ENCODE data around the gene PIRT. TPM values are rescaled to one million over a fixed set of nuclear protein-coding genes. Genes with fewer than 3 reads are reported as not detected.
A peak's percentile ranks its signal among the peaks of the same experiment; 100 is the strongest.

PIRT gene
- total RNA-seq, 4 donors from 2014 or later = not detected

DNA sequence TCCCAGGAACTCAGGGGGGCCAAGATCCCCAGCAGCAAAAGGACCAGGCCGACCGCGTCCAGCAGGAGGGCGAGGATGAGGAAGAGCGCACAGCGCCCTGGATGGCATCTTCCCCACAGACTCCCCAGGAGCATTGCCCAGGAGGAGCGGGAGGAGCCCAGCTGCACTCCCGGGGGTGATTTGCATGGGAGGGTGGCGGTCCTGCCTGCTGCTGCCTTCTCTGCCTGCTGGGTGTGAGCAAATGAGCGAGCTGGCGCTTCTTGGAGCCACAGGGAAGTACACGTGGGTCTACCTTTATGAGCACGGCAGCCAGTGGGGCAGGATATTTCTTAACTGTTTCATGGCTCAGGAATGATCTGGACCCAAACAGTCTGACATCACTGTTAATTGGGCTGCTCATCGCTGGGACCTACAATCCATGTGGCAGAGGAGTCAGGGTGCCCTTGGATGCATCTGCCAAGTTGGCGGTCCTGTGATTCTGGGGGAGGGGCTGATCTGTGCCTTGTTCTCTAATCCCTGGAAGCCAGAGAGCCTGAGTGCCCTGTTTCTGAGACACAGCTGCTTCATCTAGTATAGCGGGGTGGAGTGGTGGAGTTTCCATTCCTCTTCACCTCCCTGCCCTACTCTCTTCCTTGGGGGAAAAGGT lies 33.9 kb downstream of the PIRT start, which contains the start of gene TMEM238L:
TSS of gene TMEM238L (minus strand) at position 270 of the 646 bp plus-strand sequence. CDS start at position 134, 136 bp downstream.
- no peaks in the 10 kb centered on the region for H3K9me3 ChIP-seq
- H3K27me3 ChIP-seq = no peaks in the 10 kb centered on the region
- TF ChIP-seq, protein P1, sequence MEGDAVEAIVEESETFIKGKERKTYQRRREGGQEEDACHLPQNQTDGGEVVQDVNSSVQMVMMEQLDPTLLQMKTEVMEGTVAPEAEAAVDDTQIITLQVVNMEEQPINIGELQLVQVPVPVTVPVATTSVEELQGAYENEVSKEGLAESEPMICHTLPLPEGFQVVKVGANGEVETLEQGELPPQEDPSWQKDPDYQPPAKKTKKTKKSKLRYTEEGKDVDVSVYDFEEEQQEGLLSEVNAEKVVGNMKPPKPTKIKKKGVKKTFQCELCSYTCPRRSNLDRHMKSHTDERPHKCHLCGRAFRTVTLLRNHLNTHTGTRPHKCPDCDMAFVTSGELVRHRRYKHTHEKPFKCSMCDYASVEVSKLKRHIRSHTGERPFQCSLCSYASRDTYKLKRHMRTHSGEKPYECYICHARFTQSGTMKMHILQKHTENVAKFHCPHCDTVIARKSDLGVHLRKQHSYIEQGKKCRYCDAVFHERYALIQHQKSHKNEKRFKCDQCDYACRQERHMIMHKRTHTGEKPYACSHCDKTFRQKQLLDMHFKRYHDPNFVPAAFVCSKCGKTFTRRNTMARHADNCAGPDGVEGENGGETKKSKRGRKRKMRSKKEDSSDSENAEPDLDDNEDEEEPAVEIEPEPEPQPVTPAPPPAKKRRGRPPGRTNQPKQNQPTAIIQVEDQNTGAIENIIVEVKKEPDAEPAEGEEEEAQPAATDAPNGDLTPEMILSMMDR (IDR thresholded peaks at IDR 0.05) = no peak
- no peak for TF ChIP-seq POLR2A (IDR thresholded peaks at IDR 0.05)
- no peak for TF ChIP-seq EP300 (IDR thresholded peaks at IDR 0.05)
- no peaks in the 10 kb centered on the region for H3K36me3 ChIP-seq
- DNase-seq (ENCODE audit: low spot score in 2 of 2) = no peak
- H3K4me1 ChIP-seq = peaks cover 0 to 8% (median 2%) of the 10 kb centered on the region in 4 donors
- WGBS, 2 donors = 74 to 76% methylated on average over 14 to 16 of the region's 16 CpGs
- peak within 1 kb of the TSS in 1 of 4 donors; percentile 56 for H3K27ac ChIP-seq
- peak within 1 kb of the TSS in 1 of 4 donors; percentile 9 for H3K4me3 ChIP-seq

DNA sequence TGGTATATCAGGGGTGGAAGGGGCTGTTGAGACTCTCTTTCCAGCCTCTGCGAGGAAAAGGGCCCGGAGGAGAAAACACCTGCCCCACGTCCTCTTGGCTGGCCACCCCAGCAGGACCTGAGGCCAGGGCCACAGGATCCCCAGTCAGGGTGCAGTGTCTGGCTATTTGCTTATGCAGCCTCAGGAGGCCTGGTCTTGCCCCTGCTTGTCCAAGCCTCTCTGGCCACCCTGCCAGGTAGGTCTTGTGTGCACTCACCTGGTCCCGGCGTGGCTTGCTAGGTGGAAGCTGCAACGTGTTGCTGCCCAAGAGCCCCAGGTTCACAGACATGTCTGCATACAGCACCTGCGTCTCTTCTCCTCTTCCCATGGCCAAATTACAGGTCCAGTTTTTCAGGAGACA lies 34.5 kb downstream of the PIRT start:
- Histone ChIP-seq H3K27me3 (no peaks in the 10 kb centered on the region), H3K9me3 (no peaks in the 10 kb centered on the region), H3K4me1 (peaks cover 0 to 14% (median 4%) of the 10 kb centered on the region in 4 donors), H3K36me3 (no peaks in the 10 kb centered on the region), H3K4me3 (peak overlapping the region in 1 of 4 donors; percentile 9), H3K27ac (peak overlapping the region in 1 of 4 donors; percentile 56)
- WGBS, 2 donors = 89 to 94% methylated on average over 5 to 7 of the region's 7 CpGs
- DNase-seq (ENCODE audit: low spot score in 2 of 2) = no peak
- TF ChIP-seq EP300 (IDR thresholded peaks at IDR 0.05) (no peak), POLR2A (IDR thresholded peaks at IDR 0.05) (no peak)
- TF ChIP-seq, protein P1 (IDR thresholded peaks at IDR 0.05) = no peak

DNA sequence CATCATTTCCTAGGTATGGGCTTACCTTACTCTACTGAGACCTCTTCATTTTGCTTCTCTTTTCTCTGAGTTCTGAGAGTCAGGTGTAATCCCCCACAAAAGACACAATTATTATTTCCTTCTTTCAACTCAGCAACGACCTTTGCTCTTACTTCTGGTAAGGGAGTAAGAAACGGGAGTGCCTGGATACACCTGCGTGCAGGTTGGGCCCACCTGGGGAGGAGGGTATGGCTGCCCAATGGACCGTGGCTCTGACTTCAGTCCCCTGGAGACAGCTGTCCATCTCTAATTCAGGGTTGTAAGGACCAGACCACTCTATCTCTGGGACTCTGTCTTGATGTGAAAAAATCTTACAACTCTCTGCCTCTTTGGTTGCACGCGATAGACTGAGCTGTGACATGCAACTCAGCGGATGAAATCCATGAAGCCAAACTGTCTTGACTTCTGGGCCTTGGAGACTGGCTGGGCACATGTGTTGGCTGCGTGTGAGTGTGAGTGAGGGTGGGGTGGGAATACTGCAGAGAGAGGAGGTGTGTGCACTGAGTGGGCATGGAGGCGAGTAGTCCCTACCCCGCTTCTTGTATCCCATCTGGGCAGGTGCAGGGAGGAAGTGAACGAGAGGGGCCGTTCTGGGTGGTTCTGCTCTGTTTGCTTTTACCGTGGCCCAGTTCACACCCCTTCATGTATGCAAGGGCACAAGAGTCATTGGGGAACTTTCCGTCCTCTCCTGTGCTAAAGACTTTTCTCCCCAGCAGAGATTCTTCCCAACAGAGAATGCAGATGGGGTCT lies 35.2 kb downstream of the PIRT start:
- WGBS, 2 donors = 83 to 88% methylated on average over 14 of the region's 14 CpGs
- H3K27me3 ChIP-seq = no peaks in the 10 kb centered on the region
- DNase-seq (ENCODE audit: low spot score in 2 of 2) = no peak
- H3K9me3 ChIP-seq = no peaks in the 10 kb centered on the region
- peaks cover 0 to 20% (median 7%) of the 10 kb centered on the region in 4 donors for H3K4me1 ChIP-seq
- peak overlapping the region in 1 of 4 donors; percentile 62 for H3K27ac ChIP-seq
- TF ChIP-seq POLR2A (IDR thresholded peaks at IDR 0.05) (no peak), EP300 (IDR thresholded peaks at IDR 0.05) (no peak)
- TF ChIP-seq, protein P1 (IDR thresholded peaks at IDR 0.05) = no peak
- H3K4me3 ChIP-seq = no peak overlapping the region
- H3K36me3 ChIP-seq = no peaks in the 10 kb centered on the region

DNA sequence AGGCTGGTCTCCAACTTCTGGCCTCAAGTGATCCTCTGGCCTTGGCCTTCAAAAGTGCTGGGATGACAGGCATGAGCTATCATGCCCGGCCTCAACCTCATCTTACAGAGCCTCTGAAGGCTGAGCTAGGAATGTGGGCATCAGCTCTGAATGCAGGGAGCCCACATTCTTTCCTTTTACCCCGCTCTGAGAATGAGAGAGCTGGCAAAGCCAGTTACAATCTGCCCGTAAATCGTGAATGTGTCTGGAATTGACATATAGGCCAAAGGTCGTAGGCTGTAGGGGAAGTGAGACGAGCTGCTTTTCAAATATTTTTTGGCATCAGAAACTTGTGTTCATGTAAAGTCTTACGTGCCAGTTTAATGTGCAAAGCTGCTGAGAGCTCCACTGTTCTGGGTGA lies 38.5 kb downstream of the PIRT start:
- Histone ChIP-seq H3K9me3 (no peaks in the 10 kb centered on the region), H3K4me1 (peaks cover 0 to 25% (median 8%) of the 10 kb centered on the region in 4 donors), H3K27me3 (no peaks in the 10 kb centered on the region), H3K36me3 (no peaks in the 10 kb centered on the region), H3K27ac (peak overlapping the region in 1 of 4 donors; percentile 51), H3K4me3 (no peak overlapping the region)
- DNase-seq (ENCODE audit: low spot score in 2 of 2) = no peak
- TF ChIP-seq POLR2A (IDR thresholded peaks at IDR 0.05) = no peak
- TF ChIP-seq, protein P1 (IDR thresholded peaks at IDR 0.05) = no peak
- 30 to 35% methylated on average over 7 of the region's 7 CpGs for WGBS, 2 donors

DNA sequence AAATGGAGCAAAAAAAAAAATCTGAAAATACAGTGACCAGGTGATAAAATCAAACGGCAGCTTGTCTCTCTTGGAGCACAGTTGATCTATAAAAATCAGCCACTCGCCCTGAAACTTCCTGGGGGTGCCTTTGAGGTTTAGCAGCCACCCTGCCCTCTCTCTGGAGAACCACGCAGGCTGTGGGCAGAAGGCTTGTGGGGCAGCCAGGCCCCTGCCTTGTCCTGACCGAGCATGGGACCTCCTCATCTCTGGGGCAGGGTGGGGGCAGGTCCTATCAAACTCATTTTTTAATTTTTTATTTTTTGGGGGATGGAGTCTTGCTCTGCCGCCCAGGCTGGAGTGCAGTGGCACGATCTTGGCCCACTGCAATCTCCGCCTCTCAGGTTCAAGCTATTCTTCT lies 39.0 kb downstream of the PIRT start:
- no peaks in the 10 kb centered on the region for H3K9me3 ChIP-seq
- peak overlapping the region in 1 of 4 donors; percentile 51 for H3K27ac ChIP-seq
- no peaks in the 10 kb centered on the region for H3K36me3 ChIP-seq
- TF ChIP-seq EP300 (IDR thresholded peaks at IDR 0.05) = no peak
- TF ChIP-seq, protein P1 (IDR thresholded peaks at IDR 0.05) = no peak
- TF ChIP-seq POLR2A (IDR thresholded peaks at IDR 0.05) = no peak
- DNase-seq (ENCODE audit: low spot score in 2 of 2) = no peak
- H3K27me3 ChIP-seq = no peaks in the 10 kb centered on the region
- H3K4me3 ChIP-seq = no peak overlapping the region
- 59 to 69% methylated on average over 7 of the region's 7 CpGs for WGBS, 2 donors
- H3K4me1 ChIP-seq = peaks cover 0 to 25% (median 8%) of the 10 kb centered on the region in 4 donors
